ENCODE data around the gene ZNHIT1. TPM values are rescaled to one million over a fixed set of nuclear protein-coding genes. Genes with fewer than 3 reads are reported as not detected.

Gene ZNHIT1
- total and polyA plus RNA-seq, 11 donors, result 47.0 to 156 (median 61.0) TPM

GRCh38 chr7:101241015-101241363 lies 23.0 kb downstream of the ZNHIT1 start:
- H3K27me3 ChIP-seq, result no peaks in the 10 kb centered on the region
- TF ChIP-seq CTCF (IDR thresholded peaks at IDR 0.05), result no peak
- TF ChIP-seq POLR2A (IDR thresholded peaks at IDR 0.05), result no peak
- H3K27ac ChIP-seq, result peak overlapping the region in 1 of 12 donors; percentile 24
- H3K4me1 ChIP-seq, result peaks cover 5 to 80% (median 61%) of the 10 kb centered on the region in 12 donors
- DNase-seq, result no peak
- H3K36me3 ChIP-seq, result peaks cover 0 to 41% (median 27%) of the 10 kb centered on the region in 9 donors
- intact Hi-C loops (cut with DNase I), result loop anchor here in 1 of 10 donors (10.0 kb wide), 1 partner anchor 356 kb away; the partner anchor contains the start of gene UFSP1
- H3K9me3 ChIP-seq, result no peaks in the 10 kb centered on the region
- no peak overlapping the region for H3K4me3 ChIP-seq
- WGBS, 4 donors, result 92 to 95% (median 93%) methylated on average over 12 of the region's 12 CpGs
- ATAC-seq, result no peak

GRCh38 chr7:101241443-101242349 lies 23.7 kb downstream of the ZNHIT1 start:
- TF ChIP-seq CTCF (IDR thresholded peaks at IDR 0.05) (no peak), POLR2A (IDR thresholded peaks at IDR 0.05) (no peak)
- Histone ChIP-seq H3K4me1 (peaks cover 5 to 82% (median 62%) of the 10 kb centered on the region in 12 donors), H3K4me3 (no peak overlapping the region), H3K36me3 (peaks cover 0 to 41% (median 27%) of the 10 kb centered on the region in 9 donors), H3K27ac (peak overlapping the region in 1 of 12 donors; percentile 4), H3K27me3 (no peaks in the 10 kb centered on the region), H3K9me3 (no peaks in the 10 kb centered on the region)
- ATAC-seq, result no peak
- intact Hi-C loops (cut with DNase I), result loop anchor here in 1 of 10 donors (10.0 kb wide), 1 partner anchor 357 kb away; the partner anchor contains the start of gene UFSP1
- no peak for DNase-seq
- 81 to 88% (median 85%) methylated on average over 16 of the region's 16 CpGs for WGBS, 4 donors

GRCh38 chr7:101243646-101244374 lies 25.8 kb downstream of the ZNHIT1 start:
- H3K27ac ChIP-seq, result peak overlapping the region; percentile 84 to 99 (median 95)
- peaks cover 0 to 51% (median 29%) of the 10 kb centered on the region in 9 donors for H3K36me3 ChIP-seq
- no peaks in the 10 kb centered on the region for H3K9me3 ChIP-seq
- no peak for TF ChIP-seq POLR2A (IDR thresholded peaks at IDR 0.05)
- peak in 2 of 12 donors; percentile 85 to 92 for TF ChIP-seq CTCF (IDR thresholded peaks at IDR 0.05)
- peaks cover 5 to 61% (median 42%) of the 10 kb centered on the region in 12 donors for H3K4me1 ChIP-seq
- intact Hi-C loops (cut with DNase I), result loop anchor here in 7 of 10 donors (1.0 to 10.0 kb wide), 5 partner anchors 8 to 359 kb away; partner anchors contain the start of genes PLOD3 (in 4 of the 7), ZNHIT1 (in 2 of the 7) and UFSP1 (in 1 of the 7)
- 14 to 26% (median 19%) methylated on average over 21 to 28 of the region's 28 CpGs for WGBS, 4 donors
- peak overlapping the region; percentile 66 to 95 (median 82) for H3K4me3 ChIP-seq
- DNase-seq, result no peak
- ATAC-seq, result peak in 2 of 4 donors; percentile 0
- H3K27me3 ChIP-seq, result no peaks in the 10 kb centered on the region
